Measurements from ENCODE around the gene DOCK9. TPM values are rescaled to one million over a fixed set of nuclear protein-coding genes. Genes with fewer than 3 reads are reported as not detected.

Gene DOCK9
- total RNA-seq, 4 donors from 2014 or later, result 127 to 191 (median 154) TPM

DNA sequence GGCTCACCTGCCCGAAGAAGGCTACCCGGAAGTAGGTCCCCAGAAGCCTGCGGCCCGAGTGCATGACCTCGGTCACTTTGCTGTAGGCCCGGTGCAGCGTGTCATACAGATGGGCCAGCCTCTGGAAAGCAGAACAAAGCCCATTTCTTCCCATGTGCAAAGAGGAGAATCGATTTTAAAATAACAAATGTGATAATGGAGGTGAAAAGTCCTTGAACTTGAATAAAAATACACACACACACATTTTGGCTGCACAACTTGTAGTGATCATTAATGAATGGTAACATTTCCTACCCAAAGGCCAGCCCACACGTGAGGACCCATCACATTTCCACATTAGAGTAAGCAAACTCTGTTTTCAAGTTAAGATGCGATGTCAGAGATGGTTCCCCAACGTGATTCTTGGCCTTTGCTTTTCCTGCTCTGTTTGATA, 168.5 kb downstream of the DOCK9 start:
- Histone ChIP-seq H3K36me3 (peaks cover 25 to 64% (median 53%) of the 10 kb centered on the region in 4 donors), H3K4me3 (no peak overlapping the region), H3K9me3 (no peaks in the 10 kb centered on the region), H3K27me3 (no peaks in the 10 kb centered on the region), H3K4me1 (peaks cover 0 to 4% (median 0%) of the 10 kb centered on the region in 4 donors), H3K27ac (replicated peaks in 1 of 4) (no peak overlapping the region)
- WGBS, result 91% methylated on average over 11 of the region's 11 CpGs
- intact Hi-C loops (cut with DNase I), result no loop called here
- no peak for DNase-seq (ENCODE audit: extremely low spot score)
- TF ChIP-seq, protein P1, sequence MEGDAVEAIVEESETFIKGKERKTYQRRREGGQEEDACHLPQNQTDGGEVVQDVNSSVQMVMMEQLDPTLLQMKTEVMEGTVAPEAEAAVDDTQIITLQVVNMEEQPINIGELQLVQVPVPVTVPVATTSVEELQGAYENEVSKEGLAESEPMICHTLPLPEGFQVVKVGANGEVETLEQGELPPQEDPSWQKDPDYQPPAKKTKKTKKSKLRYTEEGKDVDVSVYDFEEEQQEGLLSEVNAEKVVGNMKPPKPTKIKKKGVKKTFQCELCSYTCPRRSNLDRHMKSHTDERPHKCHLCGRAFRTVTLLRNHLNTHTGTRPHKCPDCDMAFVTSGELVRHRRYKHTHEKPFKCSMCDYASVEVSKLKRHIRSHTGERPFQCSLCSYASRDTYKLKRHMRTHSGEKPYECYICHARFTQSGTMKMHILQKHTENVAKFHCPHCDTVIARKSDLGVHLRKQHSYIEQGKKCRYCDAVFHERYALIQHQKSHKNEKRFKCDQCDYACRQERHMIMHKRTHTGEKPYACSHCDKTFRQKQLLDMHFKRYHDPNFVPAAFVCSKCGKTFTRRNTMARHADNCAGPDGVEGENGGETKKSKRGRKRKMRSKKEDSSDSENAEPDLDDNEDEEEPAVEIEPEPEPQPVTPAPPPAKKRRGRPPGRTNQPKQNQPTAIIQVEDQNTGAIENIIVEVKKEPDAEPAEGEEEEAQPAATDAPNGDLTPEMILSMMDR (IDR thresholded peaks at IDR 0.05), result no peak

DNA sequence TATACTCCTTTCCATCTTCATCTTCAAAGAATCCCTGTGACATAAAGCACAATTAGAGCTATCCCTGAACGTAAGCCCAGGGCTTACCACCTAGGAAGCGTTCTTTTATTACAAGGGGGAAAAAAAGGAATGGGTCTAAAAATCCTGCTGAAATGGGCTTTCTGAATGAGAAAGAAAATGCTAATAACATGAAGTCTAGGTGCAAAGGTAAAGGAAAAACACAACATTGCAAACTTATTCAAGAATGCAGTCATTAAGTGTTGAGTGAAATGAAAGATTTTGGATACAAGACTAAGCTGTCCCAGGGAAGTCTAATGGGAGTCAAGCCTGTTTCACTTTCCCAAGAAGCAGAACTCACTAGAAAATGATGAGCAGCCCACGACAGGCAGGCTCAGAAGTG, 170.1 kb downstream of the DOCK9 start:
- Histone ChIP-seq H3K27ac (replicated peaks in 1 of 4) (no peak overlapping the region), H3K9me3 (no peaks in the 10 kb centered on the region), H3K27me3 (no peaks in the 10 kb centered on the region), H3K4me3 (no peak overlapping the region), H3K4me1 (peaks cover 0 to under 1% (median 0%) of the 10 kb centered on the region in 4 donors), H3K36me3 (peaks cover 35 to 80% (median 68%) of the 10 kb centered on the region in 4 donors)
- WGBS, result 64% methylated on average over 3 of the region's 3 CpGs
- intact Hi-C loops (cut with DNase I), result no loop called here
- no peak for DNase-seq (ENCODE audit: extremely low spot score)
- TF ChIP-seq EP300 (IDR thresholded peaks at IDR 0.05) (no peak), POLR2AphosphoS5 (IDR thresholded peaks at IDR 0.05) (no peak), POLR2A (IDR thresholded peaks at IDR 0.05; ENCODE audit: low read depth) (no peak)
- TF ChIP-seq, protein P1 (IDR thresholded peaks at IDR 0.05), result no peak

GRCh38 chr13:98804336-98804855, 173.5 kb downstream of the DOCK9 start:
- WGBS, result 92% methylated on average over 9 of the region's 9 CpGs
- no peak for TF ChIP-seq POLR2A (IDR thresholded peaks at IDR 0.05; ENCODE audit: low read depth)
- TF ChIP-seq, protein P1 (IDR thresholded peaks at IDR 0.05), result no peak
- no peak for TF ChIP-seq EP300 (IDR thresholded peaks at IDR 0.05)
- no peak for TF ChIP-seq POLR2AphosphoS5 (IDR thresholded peaks at IDR 0.05)
- Histone ChIP-seq H3K9me3 (no peaks in the 10 kb centered on the region), H3K4me3 (no peak overlapping the region), H3K36me3 (peaks cover 35 to 94% (median 75%) of the 10 kb centered on the region in 4 donors), H3K27me3 (no peaks in the 10 kb centered on the region), H3K27ac (replicated peaks in 1 of 4) (no peak overlapping the region), H3K4me1 (peaks cover 0 to 9% (median 4%) of the 10 kb centered on the region in 4 donors)
- no peak for DNase-seq (ENCODE audit: extremely low spot score)
- intact Hi-C loops (cut with DNase I), result no loop called here

GRCh38 chr13:98803921-98804320, 173.9 kb downstream of the DOCK9 start:
- H3K4me3 ChIP-seq, result no peak overlapping the region
- no peaks in the 10 kb centered on the region for H3K9me3 ChIP-seq
- no peaks in the 10 kb centered on the region for H3K27me3 ChIP-seq
- intact Hi-C loops (cut with DNase I), result no loop called here
- WGBS, result 95% methylated on average over 10 of the region's 10 CpGs
- peaks cover 0 to 9% (median 4%) of the 10 kb centered on the region in 4 donors for H3K4me1 ChIP-seq
- DNase-seq (ENCODE audit: extremely low spot score), result no peak
- H3K27ac ChIP-seq (replicated peaks in 1 of 4), result no peak overlapping the region
- peaks cover 35 to 94% (median 73%) of the 10 kb centered on the region in 4 donors for H3K36me3 ChIP-seq
- no peak for TF ChIP-seq EP300 (IDR thresholded peaks at IDR 0.05)
- no peak for TF ChIP-seq POLR2AphosphoS5 (IDR thresholded peaks at IDR 0.05)
- TF ChIP-seq, protein P1 (IDR thresholded peaks at IDR 0.05), result no peak
- no peak for TF ChIP-seq POLR2A (IDR thresholded peaks at IDR 0.05; ENCODE audit: low read depth)

DNA sequence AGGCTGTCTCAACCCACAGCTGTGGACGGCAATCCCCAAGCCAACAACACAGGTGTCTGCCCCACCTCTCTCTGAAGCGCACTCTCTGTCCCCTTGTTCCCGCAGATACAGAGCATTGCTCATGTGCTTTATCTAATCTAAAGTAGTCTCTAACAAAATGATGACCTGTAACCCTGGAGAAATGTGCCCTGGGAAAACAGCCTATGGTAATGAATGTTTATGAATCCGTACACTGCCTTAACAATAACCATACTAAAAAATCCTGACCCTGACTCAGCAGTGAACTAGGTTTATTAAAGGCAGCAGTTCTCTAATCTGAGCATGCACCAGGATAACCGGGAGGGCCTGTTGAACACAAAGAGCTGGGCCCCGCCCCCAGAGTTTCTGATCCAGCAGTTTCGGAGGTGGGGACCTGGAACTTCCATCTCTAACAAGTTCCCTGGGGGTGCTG, 174.7 kb downstream of the DOCK9 start:
- Histone ChIP-seq H3K27me3 (no peaks in the 10 kb centered on the region), H3K36me3 (peaks cover 42 to 96% (median 76%) of the 10 kb centered on the region in 4 donors), H3K27ac (replicated peaks in 1 of 4) (no peak overlapping the region), H3K4me1 (peaks cover 0 to 9% (median 4%) of the 10 kb centered on the region in 4 donors), H3K9me3 (no peaks in the 10 kb centered on the region), H3K4me3 (no peak overlapping the region)
- TF ChIP-seq POLR2A (IDR thresholded peaks at IDR 0.05; ENCODE audit: low read depth) (no peak), EP300 (IDR thresholded peaks at IDR 0.05) (no peak), POLR2AphosphoS5 (IDR thresholded peaks at IDR 0.05) (no peak)
- TF ChIP-seq, protein P1 (IDR thresholded peaks at IDR 0.05), result no peak
- WGBS, result 86% methylated on average over 7 of the region's 7 CpGs
- intact Hi-C loops (cut with DNase I), result no loop called here
- DNase-seq (ENCODE audit: extremely low spot score), result no peak

Data from esophagus muscularis mucosa (tissue), 4 donors.